AG04450 (cell line): ENCODE results near the gene ROBO1. TPM values are rescaled to one million over a fixed set of nuclear protein-coding genes. Genes with fewer than 3 reads are reported as not detected.
A peak's percentile ranks its signal among the peaks of the same experiment; 100 is the strongest.

Source experiments
- CTCF ChIA-PET: fragments of 300-600, 350-600 bp; formaldehyde crosslinking; extraction: SDS; loops from one replicate; lab custom pipeline; 2022; ENCODE audit warnings: antibody characterized with exemption, inconsistent platforms; lab: Charles Lee
- POLR2A ChIA-PET: fragments of 350-600 bp; formaldehyde crosslinking; extraction: SDS; loops from one replicate; lab custom pipeline; 2021; ENCODE audit warnings: antibody characterized with exemption, inconsistent platforms; lab: Yijun Ruan, JAX
- DNase-seq: peaks from one replicate; pipeline ENCODE4 v3.0.0-alpha.2; 2011; ENCODE audit warnings: low read depth, low spot score
- H3K27ac ChIP-seq: one replicate; pipeline ENCODE4 v1.5.1; 2012; ENCODE audit warnings: low read depth, low read length, control low read depth
- H3K27me3 ChIP-seq: one replicate; pipeline ENCODE4 v1.6.0; 2012; ENCODE audit warnings: low read length; ENCODE audit not compliant: control insufficient read depth, insufficient read depth
- H3K4me3 ChIP-seq: 2 replicates; pipeline ENCODE4 v1.5.1; 2011; ENCODE audit warnings: mild to moderate bottlenecking, low read depth, low read length, control low read depth
- H3K9me3 ChIP-seq: 2 replicates; pipeline ENCODE4 v1.5.1; 2012; ENCODE audit warnings: low read length; ENCODE audit not compliant: control insufficient read depth, insufficient read depth
- CTCF ChIP-seq: IDR thresholded peaks from 2 replicates; pipeline ENCODE4 v1.5.1; 2011; ENCODE audit warnings: low read depth, low read length, control low read depth, inconsistent platforms
- polyA plus RNA-seq: library from polyadenylated mRNA; depleted of rRNA; stranded (reverse); fragments of >200 nt; gene quantifications from 2 replicates; pipeline ENCODE4 v1.2.3, GENCODE V29; 2011

Gene ROBO1
- polyA plus RNA-seq, 1 experiment, result 66.0 TPM

GRCh38 chr3:78660957-78661356, 1106.8 kb downstream of the ROBO1 start:
- ChIA-PET POLR2A (no interaction called here), CTCF (interaction anchor here (1.2 to 3.7 kb wide), 9 partner anchors 15 to 708 kb away, joined by 3 to 34 read pairs (median 7); no protein-coding TSS in a partner anchor)

GRCh38 chr3:78659386-78659987, 1108.3 kb downstream of the ROBO1 start:
- POLR2A ChIA-PET, result no interaction called here
- no peaks in the 10 kb centered on the region for H3K27me3 ChIP-seq
- H3K4me3 ChIP-seq, result no peak overlapping the region
- no peak overlapping the region for H3K27ac ChIP-seq
- peak; percentile 23 for DNase-seq
- TF ChIP-seq CTCF, result peak; percentile 60
- CTCF ChIA-PET, result interaction anchor here (0.7 to 3.7 kb wide), 15 partner anchors 12 to 838 kb away, joined by 3 to 34 read pairs (median 8); no protein-coding TSS in a partner anchor
- no peaks in the 10 kb centered on the region for H3K9me3 ChIP-seq

More at GRCh38 chr3:78660957-78661356, 1106.8 kb downstream of the ROBO1 start:
- H3K27me3 ChIP-seq, result no peaks in the 10 kb centered on the region
- no peaks in the 10 kb centered on the region for H3K9me3 ChIP-seq
- DNase-seq, result no peak
- TF ChIP-seq CTCF, result no peak
- no peak overlapping the region for H3K4me3 ChIP-seq
- no peak overlapping the region for H3K27ac ChIP-seq

- DNase-seq, result no peak
- Histone ChIP-seq H3K4me3 (no peak overlapping the region), H3K27me3 (no peaks in the 10 kb centered on the region), H3K9me3 (no peaks in the 10 kb centered on the region), H3K27ac (no peak overlapping the region)
- no peak for TF ChIP-seq CTCF
- ChIA-PET CTCF (interaction anchor here (0.5 to 4.4 kb wide), 6 partner anchors 12 to 542 kb away, joined by 3 to 31 read pairs (median 4); no protein-coding TSS in a partner anchor), POLR2A (no interaction called here)
Observed at GRCh38 chr3:78647726-78648125, 1120.1 kb downstream of the ROBO1 start.

GRCh38 chr3:78645628-78646310, 1122.0 kb downstream of the ROBO1 start:
- TF ChIP-seq CTCF, result peak; percentile 89
- CTCF ChIA-PET, result interaction anchor here (0.5 to 4.4 kb wide), 70 partner anchors 8 to 1967 kb away, joined by 3 to 31 read pairs (median 4); no protein-coding TSS in a partner anchor
- Histone ChIP-seq H3K27ac (no peak overlapping the region), H3K27me3 (no peaks in the 10 kb centered on the region), H3K9me3 (no peaks in the 10 kb centered on the region), H3K4me3 (no peak overlapping the region)
- POLR2A ChIA-PET, result interaction anchor here (0.5 kb wide), 1 partner anchor 789 kb away, joined by 3 read pairs; no protein-coding TSS in a partner anchor
- peak; percentile 55 for DNase-seq
